Measurements from ENCODE around the gene SKAP1.
"Not testable (repeated sequence)": the region's sequence is repeated elsewhere in the genome, so short reads cannot be mapped to it uniquely, and the experiment has no call there.

Gene SKAP1

GRCh38 chr17:48276776-48277175 lies 153.2 kb downstream of the SKAP1 start:
- no peak for DNase-seq

- no peak for DNase-seq
Measured at GRCh38 chr17:48270899-48271298, 159.1 kb downstream of the SKAP1 start.

- no peak for DNase-seq
Measured at GRCh38 chr17:48269209-48269608, 160.8 kb downstream of the SKAP1 start.

- no peak for DNase-seq
Measured at GRCh38 chr17:48263731-48264035, 166.3 kb downstream of the SKAP1 start.

GRCh38 chr17:48262982-48263730 lies 166.9 kb downstream of the SKAP1 start:
- DNase-seq = no peak

GRCh38 chr17:48261297-48261880 lies 168.6 kb downstream of the SKAP1 start:
- DNase-seq = no peak

GRCh38 chr17:48259694-48260291 lies 170.2 kb downstream of the SKAP1 start:
- DNase-seq = no peak

- no peak for DNase-seq
Measured at GRCh38 chr17:48258331-48258730, 171.7 kb downstream of the SKAP1 start.

GRCh38 chr17:48255759-48256158 lies 174.3 kb downstream of the SKAP1 start:
- no peak for DNase-seq

GRCh38 chr17:48254896-48255295 lies 175.1 kb downstream of the SKAP1 start:
- no peak for DNase-seq

- DNase-seq = no peak
Measured at GRCh38 chr17:48253975-48254374, 176.0 kb downstream of the SKAP1 start.

GRCh38 chr17:48251950-48252349 lies 178.1 kb downstream of the SKAP1 start:
- DNase-seq = no peak

GRCh38 chr17:48250949-48251348 lies 179.1 kb downstream of the SKAP1 start:
- DNase-seq = no peak

GRCh38 chr17:48250059-48250458 lies 180.0 kb downstream of the SKAP1 start:
- not testable (repeated sequence) for DNase-seq

- DNase-seq = peak; percentile 51
Measured at GRCh38 chr17:48247603-48248002, 182.4 kb downstream of the SKAP1 start.

- DNase-seq = no peak
Measured at GRCh38 chr17:48247038-48247437, 183.0 kb downstream of the SKAP1 start.

GRCh38 chr17:48246612-48247011 lies 183.4 kb downstream of the SKAP1 start:
- no peak for DNase-seq

GRCh38 chr17:48245465-48246033 lies 184.5 kb downstream of the SKAP1 start:
- DNase-seq = not testable (repeated sequence)

- no peak for DNase-seq
Measured at GRCh38 chr17:48244814-48245213, 185.2 kb downstream of the SKAP1 start.

- DNase-seq = peak; percentile 28
Measured at GRCh38 chr17:48244121-48244711, 185.8 kb downstream of the SKAP1 start.

GRCh38 chr17:48241770-48242497 lies 188.1 kb downstream of the SKAP1 start:
- DNase-seq = no peak

GRCh38 chr17:48241131-48241591 lies 188.9 kb downstream of the SKAP1 start:
- DNase-seq = peak; percentile 54

- DNase-seq = no peak
Measured at GRCh38 chr17:48240562-48241130, 189.4 kb downstream of the SKAP1 start.

All from GF-D8 (cell line).